Tibial nerve (tissue), 4 donors: ENCODE data around the gene ZNF586.

Experiments used
- CTCF ChIP-seq, 5 experiments: fragments of 200-600 bp in 3 of 5; fragments of 450-650 bp in 2 of 5; sonication (generic) in 3 of 5; IDR thresholded peaks; one replicate each; pipeline ENCODE4 v1.5.1; 2016 to 2019; ENCODE audit warnings: antibody characterized with exemption in 5 of 5, mild to moderate bottlenecking in 3 of 5, moderate library complexity in 2 of 5
- EP300 ChIP-seq, 2 donors: sonication (generic); formaldehyde crosslinking; IDR thresholded peaks; one replicate each; pipeline ENCODE4 v1.6.1; 2017; ENCODE audit warnings: antibody characterized with exemption in 2 of 2, mild to moderate bottlenecking in 1 of 2
- POLR2A ChIP-seq, 2 donors: fragments of 450-650 bp; IDR thresholded peaks; one replicate each; pipeline ENCODE4 v1.6.1; 2017; ENCODE audit warnings: antibody characterized with exemption in 2 of 2, mild to moderate bottlenecking in 2 of 2, moderate library complexity in 2 of 2

GRCh38 chr19:57786286-57786685 is 16.8 kb downstream of the ZNF586 start:
- TF ChIP-seq CTCF (IDR thresholded peaks at IDR 0.05) (no peak), EP300 (IDR thresholded peaks at IDR 0.05) (no peak), POLR2A (IDR thresholded peaks at IDR 0.05) (no peak)
